ENCODE results near the gene POLR3E. TPM values are rescaled to one million over a fixed set of nuclear protein-coding genes. Genes with fewer than 3 reads are reported as not detected.

Gene POLR3E
- total RNA-seq, 1 donor from 2014 or later = 32.5 TPM

GRCh38 chr16:22374311-22375116 lies 77.3 kb downstream of the POLR3E start, which contains the start of gene CDR2:
TSS of gene CDR2 (minus strand) at chr16:22374619. CDS start at chr16:22374309, 310 bp downstream.
- Mint-ChIP-seq H3K36me3 (ENCODE audit: low read depth, unreplicated experiment) (peaks cover 4% of the 10 kb centered on the region), H3K9me3 (ENCODE audit: unreplicated experiment) (no peaks in the 10 kb centered on the region), H3K27me3 (ENCODE audit: low read depth, unreplicated experiment) (no peaks in the 10 kb centered on the region), H3K27ac (ENCODE audit: unreplicated experiment) (peak within 1 kb of the TSS; percentile 93), H3K4me3 (ENCODE audit: unreplicated experiment) (peak within 1 kb of the TSS; percentile 92), H3K4me1 (ENCODE audit: low read depth, unreplicated experiment) (peaks cover 17% of the 10 kb centered on the region)
- peaks cover 7% of the 10 kb centered on the region for H3K36me3 ChIP-seq (ENCODE audit: insufficient read depth, low read length)
- H3K27ac ChIP-seq (ENCODE audit: low read depth, low read length) = peak within 1 kb of the TSS; percentile 66
- peak within 1 kb of the TSS; percentile 94 for H2AFZ ChIP-seq (ENCODE audit: low read depth, low read length)
- H3K27me3 ChIP-seq (ENCODE audit: insufficient read depth, low read length) = no peaks in the 10 kb centered on the region
- DNase-seq (ENCODE audit: low read depth) (peak; percentile 84), FAIRE-seq (no peak)
- H3K4me1 ChIP-seq (ENCODE audit: insufficient read depth, low read length) = peaks cover 19% of the 10 kb centered on the region
- TF ChIP-seq EZH2 (IDR thresholded peaks at IDR 0.05; ENCODE audit: insufficient read depth, low read length) = no peak
- no peak for TF ChIP-seq CTCF (IDR thresholded peaks at IDR 0.05; ENCODE audit: insufficient read depth, low read depth, low read length)
- peak within 1 kb of the TSS; percentile 91 for H3K9ac ChIP-seq (ENCODE audit: low read length)
- H4K20me1 ChIP-seq (ENCODE audit: insufficient read depth, low read length) = peaks cover 43% of the 10 kb centered on the region
- peak within 1 kb of the TSS; percentile 78 for H3K4me3 ChIP-seq (ENCODE audit: insufficient read depth, low read depth, low read length)
- H3K9me3 ChIP-seq (ENCODE audit: insufficient read depth, low read depth, low read length) = no peaks in the 10 kb centered on the region
- H3K4me2 ChIP-seq (ENCODE audit: low read length) = peak within 1 kb of the TSS; percentile 95
- peaks cover 49% of the 10 kb centered on the region for H3K79me2 ChIP-seq (ENCODE audit: insufficient read depth, low read length)

- Histone ChIP-seq H3K27ac (ENCODE audit: low read depth, low read length) (peak overlapping the region; percentile 25), H3K9me3 (ENCODE audit: insufficient read depth, low read depth, low read length) (no peaks in the 10 kb centered on the region), H3K36me3 (ENCODE audit: insufficient read depth, low read length) (peaks cover 7% of the 10 kb centered on the region), H3K79me2 (ENCODE audit: insufficient read depth, low read length) (peaks cover 41% of the 10 kb centered on the region), H3K9ac (ENCODE audit: low read length) (peak overlapping the region; percentile 91), H3K4me2 (ENCODE audit: low read length) (peak overlapping the region; percentile 95), H3K4me3 (ENCODE audit: insufficient read depth, low read depth, low read length) (peak overlapping the region; percentile 78), H3K27me3 (ENCODE audit: insufficient read depth, low read length) (no peaks in the 10 kb centered on the region), H2AFZ (ENCODE audit: low read depth, low read length) (peak overlapping the region; percentile 94), H4K20me1 (ENCODE audit: insufficient read depth, low read length) (peaks cover 35% of the 10 kb centered on the region), H3K4me1 (ENCODE audit: insufficient read depth, low read length) (peaks cover 11% of the 10 kb centered on the region)
- peak overlapping the region; percentile 67 for H3K27ac Mint-ChIP-seq (ENCODE audit: unreplicated experiment)
- H3K4me1 Mint-ChIP-seq (ENCODE audit: low read depth, unreplicated experiment) = peaks cover 12% of the 10 kb centered on the region
- DNase-seq (ENCODE audit: low read depth) (no peak), FAIRE-seq (no peak)
- H3K27me3 Mint-ChIP-seq (ENCODE audit: low read depth, unreplicated experiment) = no peaks in the 10 kb centered on the region
- no peaks in the 10 kb centered on the region for H3K9me3 Mint-ChIP-seq (ENCODE audit: unreplicated experiment)
- H3K36me3 Mint-ChIP-seq (ENCODE audit: low read depth, unreplicated experiment) = peaks cover 4% of the 10 kb centered on the region
- H3K4me3 Mint-ChIP-seq (ENCODE audit: unreplicated experiment) = peak overlapping the region; percentile 92
- TF ChIP-seq EZH2 (IDR thresholded peaks at IDR 0.05; ENCODE audit: insufficient read depth, low read length) = no peak
- TF ChIP-seq CTCF (IDR thresholded peaks at IDR 0.05; ENCODE audit: insufficient read depth, low read depth, low read length) = no peak
These were observed 78.1 kb downstream of the POLR3E start for GRCh38 chr16:22375117-22375962.

All from astrocyte (in vitro differentiated cells and primary cell).